Measurements from ENCODE around the gene NCBP1.

GRCh38 chr9:97704851-97705250 lies 71.2 kb downstream of the NCBP1 start:
- TF ChIP-seq CTCF (IDR thresholded peaks at IDR 0.05; ENCODE audit: low read depth, low read length, poor library complexity, severe bottlenecking) (no peak), EZH2phosphoT487 (IDR thresholded peaks at IDR 0.05; ENCODE audit: borderline replicate concordance, low read length) (no peak)

Data from DOHH2 (cell line).